Loucy (cell line): Measurements from ENCODE around the gene NEK4.
"Not testable (repeated sequence)": the region's sequence is repeated elsewhere in the genome, so short reads cannot be mapped to it uniquely, and the experiment has no call there.

Experiments
- H2AFZ ChIP-seq: fragments of 200-600 bp; sonication (generic); 2 replicates; pipeline ENCODE4 v1.6.0; 2016; ENCODE audit warnings: antibody characterized with exemption, mild to moderate bottlenecking, low read length, moderate library complexity
- H3F3A ChIP-seq: fragments of 200-600 bp; 2 replicates; pipeline ENCODE4 v1.6.0; 2016; ENCODE audit warnings: antibody characterized with exemption, low read depth, mild to moderate bottlenecking
- H3K27me3 ChIP-seq: fragments of 200-600 bp; sonication (generic); 2 replicates; pipeline ENCODE4 v1.6.1; 2014; ENCODE audit warnings: low read length, mild to moderate bottlenecking; ENCODE audit not compliant: insufficient read depth, poor library complexity, severe bottlenecking
- H3K36me3 ChIP-seq: fragments of 200-600 bp; sonication (generic); 2 replicates; pipeline ENCODE4 v1.6.1; 2016; ENCODE audit warnings: low read length; ENCODE audit not compliant: insufficient read depth
- H3K4me1 ChIP-seq: fragments of 200-600 bp; sonication (generic); 2 replicates; pipeline ENCODE4 v1.5.1; 2014; ENCODE audit warnings: low read length, mild to moderate bottlenecking; ENCODE audit not compliant: insufficient read depth, poor library complexity, severe bottlenecking
- H3K4me2 ChIP-seq: fragments of 200-600 bp; sonication (generic); 2 replicates; pipeline ENCODE4 v1.6.0; 2014; ENCODE audit warnings: antibody characterized with exemption, low read length, low read depth, mild to moderate bottlenecking; ENCODE audit not compliant: poor library complexity, severe bottlenecking
- H3K4me3 ChIP-seq: fragments of 200-600 bp; sonication (generic); 2 replicates; pipeline ENCODE4 v1.5.1; 2014; ENCODE audit warnings: low read length, mild to moderate bottlenecking, mixed read lengths; ENCODE audit not compliant: poor library complexity, severe bottlenecking
- H3K79me2 ChIP-seq: fragments of 200-600 bp; sonication (generic); 2 replicates; pipeline ENCODE4 v1.6.1; 2014; ENCODE audit warnings: low read length; ENCODE audit not compliant: insufficient read depth
- H3K9ac ChIP-seq: fragments of 200-600 bp; sonication (generic); 2 replicates; pipeline ENCODE4 v1.6.0; 2014; ENCODE audit warnings: mild to moderate bottlenecking, low read depth, low read length, moderate library complexity; ENCODE audit not compliant: poor library complexity, severe bottlenecking
- H3K9me2 ChIP-seq: fragments of 200-600 bp; sonication (generic); replicated peaks from 2 replicates; pipeline ENCODE4 v1.6.1; 2016; ENCODE audit warnings: low read depth, low read length, mixed read lengths
- H3K9me3 ChIP-seq: fragments of 200-600 bp; sonication (generic); 2 replicates; pipeline ENCODE4 v1.6.1; 2014; ENCODE audit warnings: mild to moderate bottlenecking, antibody characterized with exemption, low read length, low read depth; ENCODE audit not compliant: insufficient read depth
- H4K20me1 ChIP-seq: fragments of 200-600 bp; sonication (generic); 2 replicates; pipeline ENCODE4 v1.6.0; 2014; ENCODE audit warnings: antibody characterized with exemption, low read length, mild to moderate bottlenecking; ENCODE audit not compliant: insufficient read depth, poor library complexity, severe bottlenecking
- EZH2phosphoT487 ChIP-seq: fragments of 200-600 bp; IDR thresholded peaks from 2 replicates; pipeline ENCODE4 v1.6.1; 2018; ENCODE audit warnings: antibody characterized with exemption, mild to moderate bottlenecking, moderate library complexity, borderline replicate concordance
- TF ChIP-seq, protein P1 (sequence below): fragments of 200-600 bp; sonication (generic); conservative IDR thresholded peaks from 2 replicates; pipeline ENCODE4 v1.5.1; 2014; ENCODE audit warnings: mild to moderate bottlenecking, antibody characterized with exemption, low read length

NEK4 gene

DNA sequence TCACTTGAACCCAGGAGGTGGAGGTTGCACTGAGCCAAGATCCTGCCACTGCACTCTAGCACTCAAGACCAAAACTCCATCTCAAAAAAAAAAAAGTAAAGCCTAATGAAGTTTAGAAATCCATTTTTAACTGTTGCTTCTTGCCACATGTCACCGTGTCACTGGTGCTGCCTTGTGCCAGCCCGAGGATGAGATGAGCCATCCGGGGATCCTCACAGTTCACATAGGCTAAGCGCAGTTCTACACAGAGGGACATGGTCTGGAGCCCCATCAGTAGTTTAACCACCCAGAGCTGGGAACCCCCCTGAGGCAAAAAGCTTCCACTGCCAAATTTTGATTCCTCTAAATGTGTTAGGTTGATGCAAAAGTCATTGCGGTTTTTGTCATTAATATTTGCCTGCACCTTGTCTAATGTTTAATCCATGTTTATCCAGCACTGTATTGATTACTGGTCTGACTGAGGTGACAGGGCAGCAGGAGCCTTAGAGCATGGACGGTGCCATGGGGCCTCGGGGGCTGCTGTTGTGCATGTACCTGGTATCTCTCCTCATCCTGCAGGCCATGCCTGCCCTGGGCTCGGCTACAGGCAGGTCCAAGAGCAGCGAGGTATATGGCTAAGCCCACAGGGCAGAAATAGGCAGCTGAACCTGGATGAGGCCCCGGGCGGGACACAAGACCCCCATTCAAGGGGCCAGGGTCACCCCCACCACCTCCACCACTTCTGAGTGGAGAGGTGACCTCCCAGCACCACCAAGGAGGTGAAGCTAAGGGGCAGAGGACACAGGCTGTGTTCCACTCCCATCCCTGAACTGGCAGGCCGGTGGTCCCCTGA, 6.6 kb upstream of the NEK4 start, which contains the start of gene ITIH1:
TSS of gene ITIH1 (plus strand) at position 473 of the 832 bp plus-strand sequence. CDS start at position 490, 17 bp downstream.
- TF ChIP-seq EZH2phosphoT487, result no peak
- TF ChIP-seq, protein P1, sequence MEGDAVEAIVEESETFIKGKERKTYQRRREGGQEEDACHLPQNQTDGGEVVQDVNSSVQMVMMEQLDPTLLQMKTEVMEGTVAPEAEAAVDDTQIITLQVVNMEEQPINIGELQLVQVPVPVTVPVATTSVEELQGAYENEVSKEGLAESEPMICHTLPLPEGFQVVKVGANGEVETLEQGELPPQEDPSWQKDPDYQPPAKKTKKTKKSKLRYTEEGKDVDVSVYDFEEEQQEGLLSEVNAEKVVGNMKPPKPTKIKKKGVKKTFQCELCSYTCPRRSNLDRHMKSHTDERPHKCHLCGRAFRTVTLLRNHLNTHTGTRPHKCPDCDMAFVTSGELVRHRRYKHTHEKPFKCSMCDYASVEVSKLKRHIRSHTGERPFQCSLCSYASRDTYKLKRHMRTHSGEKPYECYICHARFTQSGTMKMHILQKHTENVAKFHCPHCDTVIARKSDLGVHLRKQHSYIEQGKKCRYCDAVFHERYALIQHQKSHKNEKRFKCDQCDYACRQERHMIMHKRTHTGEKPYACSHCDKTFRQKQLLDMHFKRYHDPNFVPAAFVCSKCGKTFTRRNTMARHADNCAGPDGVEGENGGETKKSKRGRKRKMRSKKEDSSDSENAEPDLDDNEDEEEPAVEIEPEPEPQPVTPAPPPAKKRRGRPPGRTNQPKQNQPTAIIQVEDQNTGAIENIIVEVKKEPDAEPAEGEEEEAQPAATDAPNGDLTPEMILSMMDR, result no peak

DNA sequence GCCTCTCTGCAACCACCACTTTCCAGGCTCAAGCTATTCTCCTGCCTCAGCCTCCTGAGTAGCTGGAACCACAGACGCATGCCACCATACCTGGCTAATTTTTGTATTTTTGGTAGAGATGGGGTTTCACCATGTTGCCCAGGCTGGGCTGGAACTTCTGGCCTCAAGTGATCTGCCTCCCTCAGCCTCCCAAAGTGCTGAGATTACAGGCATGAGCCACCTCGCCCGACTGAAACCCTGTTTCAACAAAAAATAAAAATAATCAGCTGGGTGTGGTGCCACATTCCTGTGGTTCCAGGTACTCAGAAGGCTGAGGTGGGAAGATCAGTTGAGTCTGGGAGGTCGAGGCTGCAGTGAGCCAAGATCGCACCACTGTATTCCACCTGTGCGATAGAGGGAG, 5.7 kb upstream of the NEK4 start:
- not testable (repeated sequence) for H3K4me2 ChIP-seq, H3K4me3 ChIP-seq, H3K9ac ChIP-seq, H4K20me1 ChIP-seq, H3K4me1 ChIP-seq, H3K79me2 ChIP-seq, H3F3A ChIP-seq, H3K27me3 ChIP-seq, H2AFZ ChIP-seq, H3K36me3 ChIP-seq, H3K9me2 ChIP-seq, H3K9me3 ChIP-seq

More for the DNA sequence above, 6.6 kb upstream of the NEK4 start, which contains the start of gene ITIH1:
- no peaks in the 10 kb centered on the region for H3K9me2 ChIP-seq
- H3K9ac ChIP-seq, result no peak within 1 kb of the TSS
- H3K79me2 ChIP-seq, result no peaks in the 10 kb centered on the region
- no peak within 1 kb of the TSS for H2AFZ ChIP-seq
- no peaks in the 10 kb centered on the region for H3K27me3 ChIP-seq
- no peaks in the 10 kb centered on the region for H3K36me3 ChIP-seq
- no peak within 1 kb of the TSS for H3K4me3 ChIP-seq
- H3K4me1 ChIP-seq, result no peaks in the 10 kb centered on the region
- H3K9me3 ChIP-seq, result no peaks in the 10 kb centered on the region
- peak within 1 kb of the TSS; percentile 8 for H3K4me2 ChIP-seq
- no peaks in the 10 kb centered on the region for H4K20me1 ChIP-seq
- no peaks in the 10 kb centered on the region for H3F3A ChIP-seq

DNA sequence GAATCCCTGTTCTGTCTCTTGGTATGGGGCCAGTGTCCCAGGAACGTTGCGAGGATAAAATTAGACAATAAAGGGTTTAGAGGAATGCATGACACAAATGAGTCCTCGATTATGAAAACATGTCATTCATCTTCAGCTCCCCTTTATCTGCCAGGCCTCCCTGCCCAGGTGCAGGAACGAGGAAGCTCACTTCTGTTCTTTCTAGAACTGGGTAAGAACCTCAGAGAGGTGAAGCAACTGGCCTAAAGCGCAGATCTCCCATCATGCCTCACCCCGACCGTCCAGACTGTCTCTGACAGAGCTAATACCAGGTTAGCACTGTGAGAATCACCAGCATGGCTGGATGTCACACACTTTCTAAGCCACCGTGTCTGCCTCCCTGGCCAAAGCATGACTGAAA, 5.1 kb upstream of the NEK4 start:
- Histone ChIP-seq H3K4me1 (peaks cover 4% of the 10 kb centered on the region), H3K36me3 (no peaks in the 10 kb centered on the region), H2AFZ (peak overlapping the region; percentile 13; the same call in 1 of the 2 replicates), H3K9me3 (no peaks in the 10 kb centered on the region), H3K4me3 (no peak overlapping the region), H3K9ac (no peak overlapping the region), H4K20me1 (no peaks in the 10 kb centered on the region), H3F3A (no peaks in the 10 kb centered on the region), H3K4me2 (no peak overlapping the region), H3K79me2 (no peaks in the 10 kb centered on the region), H3K9me2 (no peaks in the 10 kb centered on the region), H3K27me3 (no peaks in the 10 kb centered on the region)
- TF ChIP-seq EZH2phosphoT487, result no peak
- TF ChIP-seq, protein P1, result no peak
